GM12892 (cell line): ENCODE data around the gene TUBB4A.
A peak's percentile ranks its signal among the peaks of the same experiment; 100 is the strongest.
"Not testable (repeated sequence)": the region's sequence is repeated elsewhere in the genome, so short reads cannot be mapped to it uniquely, and the experiment has no call there.

ENCODE experiments used
- DNase-seq: peaks from one replicate; pipeline ENCODE4 v3.0.0; 2011; ENCODE audit not compliant: insufficient read length
- FAIRE-seq: peaks from 2 replicates; lab custom pipeline; 2011; peaks lifted over from hg19 to GRCh38; lab: Jason Lieb, UNC
- POLR2A ChIP-seq: IDR thresholded peaks from 2 replicates; pipeline ENCODE4 v1.6.1; 2011; ENCODE audit warnings: low read depth, low read length, control low read depth
- POLR2AphosphoS5 ChIP-seq: IDR thresholded peaks from 2 replicates; pipeline ENCODE4 v1.6.1; 2011; ENCODE audit warnings: low read depth, low read length, control low read depth
- TAF1 ChIP-seq: IDR thresholded peaks from 2 replicates; pipeline ENCODE4 v1.6.1; 2011; ENCODE audit warnings: low read depth, mild to moderate bottlenecking, control low read depth, low read length, borderline replicate concordance

TUBB4A gene

GRCh38 chr19:6519289-6519688, 17.2 kb upstream of the TUBB4A start:
- no peak for TF ChIP-seq POLR2AphosphoS5
- no peak for TF ChIP-seq POLR2A
- TF ChIP-seq TAF1: no peak
- FAIRE-seq: no peak
- DNase-seq: peak; percentile 22

- DNase-seq: peak; percentile 44
- TF ChIP-seq TAF1: no peak
- no peak for TF ChIP-seq POLR2AphosphoS5
- peak; percentile 25; the same call in 1 of the 2 replicates for TF ChIP-seq POLR2A
- FAIRE-seq: peak; percentile 95
These were observed 16.2 kb upstream of the TUBB4A start for GRCh38 chr19:6518145-6518911.

- TF ChIP-seq POLR2AphosphoS5 (0 out of 2 replicates have a peak, but pooled peaks have one; percentile 9), POLR2A (no peak)
- DNase-seq (peak; percentile 89), FAIRE-seq (peak; percentile 91)
These were observed 14.7 kb upstream of the TUBB4A start for GRCh38 chr19:6516659-6517291.

DNA sequence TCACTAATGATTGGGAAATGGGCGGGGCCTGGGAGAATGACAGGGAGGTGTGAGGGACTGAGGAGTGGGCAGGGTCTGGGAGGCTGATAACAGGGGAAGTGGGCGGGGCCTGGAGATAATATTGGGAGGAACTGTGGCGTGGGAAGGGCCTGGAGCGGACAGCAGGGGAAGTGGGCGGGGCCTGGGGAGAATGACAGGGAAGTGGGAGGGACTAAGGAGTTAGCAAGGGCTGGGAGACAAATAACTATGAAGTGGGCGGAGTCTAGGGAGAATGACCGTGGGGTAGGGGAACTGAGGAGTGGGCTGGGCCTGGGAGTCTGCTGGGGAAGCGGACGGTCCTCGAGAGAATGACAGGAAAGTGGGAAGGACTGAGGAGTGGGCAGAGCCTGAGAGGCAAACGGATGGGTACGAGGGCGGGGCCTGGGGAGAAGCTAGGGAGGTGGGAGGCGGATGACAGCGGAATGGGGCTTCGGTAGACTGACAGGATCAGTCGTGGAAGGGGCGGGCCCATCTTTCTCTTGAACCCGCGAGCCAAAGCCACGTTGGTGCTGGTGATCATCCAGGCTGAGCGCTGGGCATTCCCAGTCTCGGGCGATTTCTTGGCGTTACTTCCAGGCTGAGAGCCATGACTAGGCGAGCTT, 14.0 kb upstream of the TUBB4A start:
- peak; percentile 95 for FAIRE-seq
- peak; percentile 88 for DNase-seq
- TF ChIP-seq POLR2AphosphoS5: peak; percentile 18; the same call in 1 of the 2 replicates
- peak; percentile 21; the same call in 1 of the 2 replicates for TF ChIP-seq TAF1
- TF ChIP-seq POLR2A: peak; percentile 28; the same call in 1 of the 2 replicates

- DNase-seq: no peak
- no peak for TF ChIP-seq TAF1
- TF ChIP-seq POLR2AphosphoS5: no peak
- TF ChIP-seq POLR2A: no peak
- no peak for FAIRE-seq
These were observed 12.9 kb upstream of the TUBB4A start for GRCh38 chr19:6514926-6515544.

DNA sequence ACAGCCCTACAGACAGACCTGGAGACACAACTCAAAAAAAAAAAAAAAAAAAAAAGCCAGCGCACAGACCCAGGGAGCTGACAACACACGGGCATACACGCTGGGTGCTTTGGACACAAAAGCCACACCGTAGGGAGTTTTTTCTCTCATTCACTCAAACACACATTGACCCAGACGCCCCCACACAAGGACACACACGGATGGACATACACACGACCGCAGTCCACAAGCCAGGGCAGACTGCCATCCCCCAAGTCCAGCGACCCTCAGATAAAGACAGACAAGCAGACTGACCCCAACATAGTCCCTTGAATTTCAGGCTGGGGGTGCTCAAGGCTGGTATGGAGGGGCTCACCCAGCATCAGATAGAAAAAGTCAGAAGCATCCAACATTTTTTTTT, 12.0 kb upstream of the TUBB4A start:
- TF ChIP-seq POLR2AphosphoS5 (no peak), POLR2A (no peak), TAF1 (no peak)
- DNase-seq: no peak
- FAIRE-seq: no peak

DNA sequence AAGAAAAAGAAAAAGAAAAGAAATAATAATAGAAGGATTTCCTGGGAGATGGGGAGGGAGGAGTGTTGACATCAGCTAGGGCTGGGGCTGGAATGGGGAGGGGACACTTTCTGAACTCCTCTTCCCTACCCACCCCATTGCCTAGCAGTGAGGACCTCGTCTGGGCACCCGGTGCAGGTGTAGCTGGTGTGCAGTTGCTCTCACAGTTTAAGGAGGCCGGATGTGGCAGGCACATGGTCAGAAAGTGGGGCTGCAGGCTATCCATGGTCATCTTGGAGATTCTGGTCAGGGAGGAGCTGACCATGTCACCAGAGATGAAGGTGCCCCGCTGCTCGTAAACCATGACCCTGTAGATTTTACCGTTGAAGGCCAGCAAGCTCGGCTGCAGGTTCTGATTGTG, 8.5 kb upstream of the TUBB4A start:
- FAIRE-seq: no peak
- TF ChIP-seq POLR2A: no peak
- no peak for TF ChIP-seq TAF1
- no peak for TF ChIP-seq POLR2AphosphoS5
- no peak for DNase-seq

- no peak for TF ChIP-seq TAF1
- TF ChIP-seq POLR2A: no peak
- TF ChIP-seq POLR2AphosphoS5: no peak
- FAIRE-seq: no peak
- DNase-seq: no peak
These were observed 7.2 kb upstream of the TUBB4A start for GRCh38 chr19:6509118-6509971.

DNA sequence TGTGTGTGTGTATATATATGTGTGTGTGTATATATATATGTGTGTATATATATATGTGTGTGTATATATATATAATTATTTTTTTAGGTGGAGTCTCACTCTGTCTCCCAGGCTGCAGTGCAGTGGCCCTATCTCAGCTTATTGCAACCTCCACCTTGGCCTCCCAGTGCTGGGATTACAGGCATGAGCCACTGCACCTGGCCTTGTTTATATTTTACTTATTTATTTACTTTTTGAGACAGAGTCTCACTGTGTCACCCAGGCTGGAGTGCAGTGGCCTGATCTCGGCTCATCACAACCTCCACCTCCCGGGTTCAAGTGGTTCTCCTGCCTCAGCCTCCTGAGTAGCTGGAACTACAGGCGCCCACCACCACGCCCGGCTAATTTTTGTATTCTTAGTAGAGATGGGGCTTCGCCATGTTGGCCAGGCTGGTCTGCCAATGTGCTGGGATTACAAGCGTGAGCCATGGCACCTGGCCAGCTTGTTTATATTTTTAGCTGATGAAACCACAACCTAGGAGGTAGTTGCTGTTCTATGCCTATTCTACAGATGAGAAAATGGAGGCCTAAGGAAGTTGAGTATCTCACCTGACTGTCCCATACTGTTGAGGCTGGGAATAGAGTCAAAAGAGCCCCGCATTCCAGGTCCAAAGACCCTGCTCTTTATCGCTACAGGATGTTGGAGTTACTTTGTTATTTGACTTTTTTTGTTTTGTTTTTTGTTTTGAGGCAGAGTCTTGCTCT, 6.1 kb upstream of the TUBB4A start:
- FAIRE-seq: not testable (repeated sequence)

GRCh38 chr19:6503407-6504201, 1.5 kb upstream of the TUBB4A start:
- FAIRE-seq: no peak
- TF ChIP-seq TAF1: no peak
- TF ChIP-seq POLR2AphosphoS5: no peak
- no peak for TF ChIP-seq POLR2A

More for the DNA sequence above, 6.1 kb upstream of the TUBB4A start:
- not testable (repeated sequence) for DNase-seq

More at GRCh38 chr19:6503407-6504201, 1.5 kb upstream of the TUBB4A start:
- no peak for DNase-seq
